ENCODE results near the gene TRIM9. TPM values are rescaled to one million over a fixed set of nuclear protein-coding genes. Genes with fewer than 3 reads are reported as not detected.

Gene TRIM9
- total RNA-seq, 1 donor, result not detected

- no peak for DNase-seq (ENCODE audit: low read depth)
- H3K4me3 ChIP-seq (ENCODE audit: low read depth, low read length), result no peak overlapping the region
- TF ChIP-seq, protein P1, sequence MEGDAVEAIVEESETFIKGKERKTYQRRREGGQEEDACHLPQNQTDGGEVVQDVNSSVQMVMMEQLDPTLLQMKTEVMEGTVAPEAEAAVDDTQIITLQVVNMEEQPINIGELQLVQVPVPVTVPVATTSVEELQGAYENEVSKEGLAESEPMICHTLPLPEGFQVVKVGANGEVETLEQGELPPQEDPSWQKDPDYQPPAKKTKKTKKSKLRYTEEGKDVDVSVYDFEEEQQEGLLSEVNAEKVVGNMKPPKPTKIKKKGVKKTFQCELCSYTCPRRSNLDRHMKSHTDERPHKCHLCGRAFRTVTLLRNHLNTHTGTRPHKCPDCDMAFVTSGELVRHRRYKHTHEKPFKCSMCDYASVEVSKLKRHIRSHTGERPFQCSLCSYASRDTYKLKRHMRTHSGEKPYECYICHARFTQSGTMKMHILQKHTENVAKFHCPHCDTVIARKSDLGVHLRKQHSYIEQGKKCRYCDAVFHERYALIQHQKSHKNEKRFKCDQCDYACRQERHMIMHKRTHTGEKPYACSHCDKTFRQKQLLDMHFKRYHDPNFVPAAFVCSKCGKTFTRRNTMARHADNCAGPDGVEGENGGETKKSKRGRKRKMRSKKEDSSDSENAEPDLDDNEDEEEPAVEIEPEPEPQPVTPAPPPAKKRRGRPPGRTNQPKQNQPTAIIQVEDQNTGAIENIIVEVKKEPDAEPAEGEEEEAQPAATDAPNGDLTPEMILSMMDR (IDR thresholded peaks at IDR 0.05; ENCODE audit: insufficient read depth, low read depth, low read length), result no peak
Observed at GRCh38 chr14:51068268-51068667, 26.6 kb downstream of the TRIM9 start.

DNA sequence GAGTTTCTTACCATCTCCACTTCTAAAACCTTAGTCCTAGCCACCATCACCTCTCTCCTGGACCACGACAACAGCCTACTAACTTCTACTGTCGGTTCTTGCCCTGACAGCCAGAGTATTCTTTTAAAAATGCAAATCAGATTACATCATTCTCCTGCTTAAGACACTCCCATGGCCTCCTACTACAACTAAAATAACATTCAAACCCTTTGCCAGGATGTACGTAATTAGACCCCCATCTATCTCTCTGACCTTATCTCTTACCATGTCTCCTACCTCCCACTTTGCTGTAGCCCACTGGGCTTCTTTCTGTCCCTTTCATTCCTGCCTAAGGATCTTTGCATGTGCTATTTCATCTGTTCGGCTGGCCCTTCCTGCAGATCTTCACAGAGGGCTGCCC lies 27.6 kb downstream of the TRIM9 start:
- TF ChIP-seq, protein P1 (IDR thresholded peaks at IDR 0.05; ENCODE audit: insufficient read depth, low read depth, low read length), result no peak
- H3K4me3 ChIP-seq (ENCODE audit: low read depth, low read length), result no peak overlapping the region
- no peak for DNase-seq (ENCODE audit: low read depth)

DNA sequence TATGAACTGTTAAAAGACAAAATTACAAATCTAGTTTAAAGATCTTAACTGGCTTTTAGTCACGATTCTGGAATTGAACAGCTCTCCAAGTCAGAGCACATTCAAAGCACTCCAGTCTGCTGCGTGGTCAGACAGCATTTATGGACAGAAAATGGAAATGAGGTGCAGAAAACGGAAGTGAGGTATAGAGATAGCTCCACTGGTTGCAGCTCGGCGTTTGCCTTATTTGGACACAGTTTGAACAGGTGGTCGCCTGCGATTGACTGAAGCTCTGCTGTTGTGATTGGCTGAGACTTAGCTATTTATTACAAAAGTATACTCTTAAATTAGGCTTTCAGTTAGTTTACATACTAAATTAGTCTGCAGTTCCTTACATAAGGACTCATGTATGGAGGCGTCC lies 28.3 kb downstream of the TRIM9 start:
- no peak for DNase-seq (ENCODE audit: low read depth)
- H3K4me3 ChIP-seq (ENCODE audit: low read depth, low read length), result no peak overlapping the region
- TF ChIP-seq, protein P1 (IDR thresholded peaks at IDR 0.05; ENCODE audit: insufficient read depth, low read depth, low read length), result no peak

GRCh38 chr14:51059032-51059431 lies 35.9 kb downstream of the TRIM9 start:
- TF ChIP-seq, protein P1 (IDR thresholded peaks at IDR 0.05; ENCODE audit: insufficient read depth, low read depth, low read length), result no peak
- no peak for DNase-seq (ENCODE audit: low read depth)
- H3K4me3 ChIP-seq (ENCODE audit: low read depth, low read length), result no peak overlapping the region

GRCh38 chr14:51058382-51058781 lies 36.5 kb downstream of the TRIM9 start:
- DNase-seq (ENCODE audit: low read depth), result no peak
- H3K4me3 ChIP-seq (ENCODE audit: low read depth, low read length), result no peak overlapping the region
- TF ChIP-seq, protein P1 (IDR thresholded peaks at IDR 0.05; ENCODE audit: insufficient read depth, low read depth, low read length), result no peak

- H3K4me3 ChIP-seq (ENCODE audit: low read depth, low read length), result no peak overlapping the region
- TF ChIP-seq, protein P1 (IDR thresholded peaks at IDR 0.05; ENCODE audit: insufficient read depth, low read depth, low read length), result no peak
- DNase-seq (ENCODE audit: low read depth), result no peak
Observed at GRCh38 chr14:51056421-51056820, 38.5 kb downstream of the TRIM9 start.

GRCh38 chr14:51053157-51053556 lies 41.7 kb downstream of the TRIM9 start:
- TF ChIP-seq, protein P1 (IDR thresholded peaks at IDR 0.05; ENCODE audit: insufficient read depth, low read depth, low read length), result no peak
- no peak for DNase-seq (ENCODE audit: low read depth)
- no peak overlapping the region for H3K4me3 ChIP-seq (ENCODE audit: low read depth, low read length)
